Activated CD8-positive, alpha-beta memory T cell treated with anti-CD3 and anti-CD28 coated beads, Interleukin-2, amount 50 U/mL, for 4 hours (primary cell): ENCODE measurements around the gene XYLT1.

ENCODE experiments used
- DNase-seq: peaks from one replicate; pipeline ENCODE4 v3.0.0-alpha.2; 2020

Gene XYLT1

DNA sequence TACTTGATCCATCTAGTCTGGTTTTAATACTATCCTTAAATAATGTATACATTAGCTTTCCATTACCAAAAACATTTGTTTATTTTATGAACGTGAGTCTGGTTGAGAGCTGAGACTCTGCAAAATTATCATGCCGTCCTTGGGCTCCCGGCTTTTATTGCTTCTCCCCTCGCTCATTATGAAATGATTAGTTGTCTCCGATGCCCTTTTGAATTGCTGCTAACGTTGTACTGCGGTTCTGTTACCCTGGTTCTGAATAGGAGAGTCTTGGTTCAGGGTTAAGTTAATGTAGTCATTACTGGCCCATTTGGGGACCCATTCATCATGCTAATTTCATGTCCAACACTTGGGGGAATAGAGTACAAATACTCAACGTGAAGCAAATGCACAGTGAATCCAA is 12.8 kb downstream of the XYLT1 start:
- DNase-seq, result no peak

DNA sequence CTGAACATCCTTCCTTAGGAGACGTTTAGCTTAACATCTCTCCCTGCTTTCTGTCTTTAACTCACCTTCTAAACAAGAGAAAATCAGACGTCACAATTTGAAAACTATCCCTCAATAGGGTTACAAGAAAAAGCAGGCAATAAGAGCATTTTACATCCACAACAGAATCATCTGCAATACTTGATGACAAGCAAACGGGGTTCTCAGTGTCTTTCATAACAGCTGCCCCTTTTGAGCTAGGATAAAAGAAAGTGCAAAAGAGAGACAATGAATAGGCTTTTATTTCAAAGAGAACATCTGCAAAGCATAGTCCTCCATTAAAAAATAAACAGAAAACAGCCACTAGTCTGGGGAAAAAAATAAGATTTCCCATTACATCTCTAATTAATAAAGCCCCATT is 13.2 kb downstream of the XYLT1 start:
- no peak for DNase-seq

- DNase-seq, result no peak
Observed at GRCh38 chr16:17454162-17454730, 16.5 kb downstream of the XYLT1 start.

DNA sequence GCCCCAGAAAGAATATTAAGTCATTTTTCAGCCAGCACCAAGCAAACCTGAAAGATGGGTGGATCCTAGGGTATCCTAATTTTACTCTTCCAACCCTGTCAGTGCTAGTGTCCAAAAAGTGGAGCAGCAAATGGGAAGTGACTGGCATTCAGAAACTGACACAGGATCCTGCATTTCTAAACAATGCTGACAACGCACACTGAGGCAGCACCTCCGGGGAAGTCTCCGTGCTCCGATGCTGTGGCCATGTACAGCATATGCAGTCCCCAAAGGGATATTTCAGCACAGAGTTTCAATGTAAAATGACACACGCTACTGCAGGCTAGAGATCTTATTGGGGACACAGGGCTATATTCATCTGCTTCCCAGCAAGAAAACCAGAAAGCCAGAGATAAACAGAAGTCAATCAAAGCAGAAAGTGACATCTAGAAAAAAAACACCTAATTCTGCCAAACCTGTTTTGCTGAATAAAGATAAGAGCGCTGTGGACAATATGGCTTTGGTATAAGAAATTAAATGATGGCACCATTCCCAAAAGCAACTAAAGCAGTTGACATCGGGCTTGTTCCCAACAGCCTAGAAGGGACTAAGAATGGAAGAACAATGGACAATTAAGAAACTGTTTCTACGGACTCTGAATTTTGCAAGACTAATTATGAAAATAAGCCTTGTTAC is 17.3 kb downstream of the XYLT1 start:
- no peak for DNase-seq

- DNase-seq, result no peak
Observed at GRCh38 chr16:17452922-17453321, 17.8 kb downstream of the XYLT1 start.

DNA sequence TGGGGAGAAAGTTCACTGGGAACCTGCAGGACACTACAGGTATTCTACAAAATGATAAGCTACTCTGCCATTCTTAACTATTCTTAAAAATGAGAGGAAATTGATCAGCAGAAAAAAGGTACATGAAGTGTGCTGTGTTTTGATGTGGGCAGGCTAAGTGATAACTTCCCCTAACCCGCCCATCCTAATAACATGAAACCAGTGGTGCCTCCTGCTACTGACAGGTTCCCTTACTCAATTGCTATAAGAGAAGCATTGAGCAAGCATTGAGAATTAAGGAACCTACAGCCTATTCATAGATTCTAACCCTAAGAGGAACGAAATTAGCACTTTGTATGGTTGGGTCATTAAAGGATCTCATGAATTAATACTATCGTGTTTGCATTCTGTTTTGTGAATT is 18.9 kb downstream of the XYLT1 start:
- DNase-seq, result no peak

- DNase-seq, result no peak
Observed at GRCh38 chr16:17450291-17450690, 20.5 kb downstream of the XYLT1 start.

- DNase-seq, result no peak
Observed at GRCh38 chr16:17448640-17449638, 21.8 kb downstream of the XYLT1 start.

DNA sequence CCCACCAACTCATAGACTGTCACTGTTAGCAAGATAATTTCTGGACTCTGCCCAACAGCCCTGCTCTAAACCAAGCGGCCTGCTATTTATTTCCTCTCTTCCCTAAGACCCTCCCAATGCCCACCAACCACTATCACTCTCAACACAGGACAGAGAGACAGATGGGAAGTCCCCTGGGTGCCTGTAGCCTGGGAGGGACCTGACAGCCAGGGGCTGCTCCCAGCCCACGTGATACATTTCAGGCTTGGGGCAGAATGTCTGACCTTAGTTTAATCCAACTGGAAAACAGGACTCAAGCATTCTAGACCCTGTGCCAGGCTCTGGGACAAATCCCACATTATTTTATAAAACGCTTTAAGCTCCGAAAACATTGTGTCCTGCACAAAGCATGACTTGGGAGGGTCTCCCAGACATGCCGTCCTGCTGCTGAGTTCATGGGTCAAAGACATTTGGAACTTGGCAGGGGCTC is 23.6 kb downstream of the XYLT1 start:
- DNase-seq, result no peak

DNA sequence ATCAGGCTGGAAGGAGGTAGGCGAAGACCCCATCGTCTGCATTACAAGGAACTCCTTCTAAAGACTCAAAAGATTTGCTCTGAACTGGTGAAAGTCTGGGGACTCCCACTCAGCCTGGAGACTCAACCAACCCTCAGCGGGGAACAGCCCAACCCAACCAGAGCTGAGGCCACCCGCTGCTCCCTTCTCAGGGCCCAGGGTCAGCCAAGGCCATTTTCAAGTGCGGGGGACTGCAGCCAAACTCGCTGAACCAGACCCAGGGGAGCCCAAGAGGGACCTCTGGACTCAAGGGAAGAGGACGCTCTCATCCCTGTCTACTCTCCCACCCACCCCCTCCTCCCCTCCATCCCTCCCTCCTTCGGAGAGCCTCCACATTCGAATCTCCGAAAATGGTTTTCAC is 24.1 kb downstream of the XYLT1 start:
- DNase-seq, result no peak

GRCh38 chr16:17445421-17445820 is 25.3 kb downstream of the XYLT1 start:
- no peak for DNase-seq

DNA sequence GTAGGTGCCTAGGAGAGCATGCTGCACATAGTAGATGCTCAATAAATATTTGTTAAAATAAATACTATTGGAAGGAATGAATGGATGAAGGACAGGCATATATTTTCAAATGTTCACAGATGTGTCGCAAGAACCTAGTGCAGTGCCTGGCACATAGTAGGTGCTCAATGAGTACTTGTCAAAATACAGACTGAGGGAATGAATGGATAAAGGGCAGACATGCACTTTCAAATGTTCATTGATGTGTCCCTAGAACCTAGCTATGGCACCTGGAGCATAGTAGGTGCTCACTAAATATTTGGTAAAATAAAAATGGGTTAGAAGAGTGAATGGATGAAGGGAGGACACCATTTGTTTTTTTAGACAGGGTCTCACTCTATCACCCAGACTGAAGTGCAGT is 26.1 kb downstream of the XYLT1 start:
- no peak for DNase-seq

DNA sequence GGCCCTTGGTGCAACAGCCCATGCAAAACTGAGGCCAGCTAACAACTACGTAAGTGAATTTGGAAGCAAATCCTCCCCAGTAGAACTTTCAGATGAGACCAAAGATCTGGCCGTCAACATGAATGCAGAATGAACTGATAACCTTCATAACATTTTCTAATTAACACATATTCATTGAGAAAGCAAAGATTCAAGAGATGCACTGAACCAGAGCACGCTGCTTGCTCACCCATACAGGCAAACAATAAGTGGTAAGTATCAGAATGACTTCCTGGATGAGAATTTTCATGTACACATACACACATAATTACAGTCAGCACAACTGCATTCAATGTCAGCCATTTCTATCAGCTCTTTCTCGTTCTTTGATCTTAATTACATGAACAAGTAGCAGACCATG is 30.6 kb downstream of the XYLT1 start:
- DNase-seq, result no peak

DNA sequence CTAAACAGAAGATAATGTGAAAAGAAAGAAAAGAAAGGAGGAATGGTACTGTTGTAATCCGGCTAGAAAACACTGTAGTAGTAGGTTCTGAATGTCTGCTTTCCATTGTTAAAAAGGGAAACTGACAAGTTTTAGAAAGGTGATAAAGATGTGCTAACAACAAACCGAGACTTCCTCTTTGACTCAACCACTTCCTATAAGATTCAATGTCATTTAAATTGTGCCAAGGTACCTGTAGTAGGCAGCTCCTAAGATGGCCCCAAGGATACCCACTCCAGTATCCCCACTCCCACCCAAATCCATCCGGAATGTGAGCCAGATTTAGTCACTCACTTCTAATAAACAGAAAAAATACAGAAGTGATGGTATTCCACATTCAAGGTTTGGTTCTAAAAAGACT is 31.2 kb downstream of the XYLT1 start:
- no peak for DNase-seq

DNA sequence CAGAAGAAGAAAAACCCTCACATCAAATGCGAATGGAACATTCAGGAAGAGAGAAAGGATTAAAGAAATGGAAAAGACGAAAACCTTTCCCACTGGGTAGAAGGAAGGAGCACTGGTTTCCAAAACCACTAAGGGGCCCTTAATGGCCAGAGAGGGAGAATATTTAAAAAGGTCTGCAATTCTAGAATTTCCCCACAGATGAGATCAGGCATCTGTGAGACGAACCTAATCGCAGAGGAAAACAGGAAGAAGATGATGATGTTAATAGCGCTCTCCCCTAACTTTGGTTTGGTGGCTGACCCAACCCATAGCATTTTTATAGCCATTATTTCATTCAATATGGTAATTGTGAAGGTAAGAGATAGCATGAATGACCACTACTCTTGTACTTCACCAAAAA is 32.8 kb downstream of the XYLT1 start:
- DNase-seq, result no peak

- no peak for DNase-seq
Observed at GRCh38 chr16:17437127-17437720, 33.5 kb downstream of the XYLT1 start.

- DNase-seq, result no peak
Observed at GRCh38 chr16:17435318-17435717, 35.4 kb downstream of the XYLT1 start.

DNA sequence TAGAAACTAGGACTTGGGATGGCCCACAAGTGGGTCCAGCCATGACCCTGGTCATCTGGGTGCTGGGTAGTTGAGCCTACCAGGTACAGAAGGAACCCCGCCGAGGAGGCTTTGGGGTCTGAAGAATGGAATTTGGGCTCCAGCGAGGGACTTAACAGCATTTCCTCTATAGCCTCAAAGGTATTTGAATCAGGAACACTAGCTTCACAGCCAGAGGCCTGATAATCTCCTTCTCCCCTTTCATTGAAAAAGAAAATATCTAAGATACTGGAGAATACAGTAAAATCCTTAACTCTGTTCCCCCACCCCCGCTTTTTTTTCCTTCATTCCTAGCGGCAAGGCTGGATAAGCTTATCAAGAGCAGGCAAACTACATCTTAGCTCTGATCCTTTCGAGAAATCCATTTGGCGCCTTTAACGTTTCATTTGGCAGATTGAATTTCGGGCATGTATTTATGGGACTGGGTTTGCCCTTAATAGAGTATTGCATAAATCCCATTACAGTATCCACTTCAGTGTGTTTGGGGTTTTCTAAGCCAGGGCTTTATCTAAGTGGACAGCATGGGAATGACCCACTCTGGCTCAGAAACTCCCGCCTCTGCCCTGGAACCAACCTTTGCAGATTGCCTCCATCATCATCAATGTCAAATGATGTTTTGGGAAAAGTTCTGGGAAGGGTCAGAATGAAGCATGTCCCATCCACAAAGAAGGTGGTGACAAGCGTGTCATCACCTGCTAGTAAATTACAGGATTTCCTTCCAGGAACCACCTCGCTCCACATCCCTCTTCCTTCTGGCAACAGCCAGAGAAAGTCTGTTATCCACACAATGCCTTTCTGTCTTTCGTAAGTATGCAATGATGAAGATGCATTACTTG is 36.9 kb downstream of the XYLT1 start:
- no peak for DNase-seq

DNA sequence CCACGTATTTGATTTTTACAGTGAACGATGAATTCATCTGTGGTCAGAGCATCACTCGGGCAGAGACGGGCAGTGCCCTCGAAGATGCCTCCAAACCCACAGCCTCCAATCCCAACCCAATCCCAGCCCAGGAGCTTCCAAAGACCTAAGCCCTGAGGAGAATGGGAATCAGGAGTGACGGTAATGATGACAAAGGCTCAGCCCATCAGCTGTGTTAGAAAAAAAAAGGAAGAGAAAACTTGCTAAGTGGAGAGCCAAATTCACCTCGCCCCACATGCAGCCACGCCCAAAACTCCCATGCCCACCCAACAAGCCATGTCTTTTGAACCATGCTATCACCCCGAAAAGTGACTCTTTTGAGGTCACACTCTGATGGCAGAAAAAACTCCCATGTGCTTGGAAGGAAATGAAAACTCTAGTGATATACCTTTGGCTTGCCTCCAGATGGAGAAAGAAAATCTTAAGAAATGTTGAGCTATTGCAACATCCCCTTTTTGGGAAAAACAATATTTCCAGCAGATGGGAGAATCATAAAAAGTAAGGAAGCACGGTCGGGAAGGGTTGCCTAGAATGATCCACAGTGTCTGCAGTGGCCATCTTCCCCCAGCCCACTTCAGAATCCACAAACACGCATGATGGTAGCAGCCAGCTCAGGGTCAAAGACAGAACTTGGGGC is 37.7 kb downstream of the XYLT1 start:
- no peak for DNase-seq

GRCh38 chr16:17431968-17432625 is 38.7 kb downstream of the XYLT1 start:
- DNase-seq, result no peak

DNA sequence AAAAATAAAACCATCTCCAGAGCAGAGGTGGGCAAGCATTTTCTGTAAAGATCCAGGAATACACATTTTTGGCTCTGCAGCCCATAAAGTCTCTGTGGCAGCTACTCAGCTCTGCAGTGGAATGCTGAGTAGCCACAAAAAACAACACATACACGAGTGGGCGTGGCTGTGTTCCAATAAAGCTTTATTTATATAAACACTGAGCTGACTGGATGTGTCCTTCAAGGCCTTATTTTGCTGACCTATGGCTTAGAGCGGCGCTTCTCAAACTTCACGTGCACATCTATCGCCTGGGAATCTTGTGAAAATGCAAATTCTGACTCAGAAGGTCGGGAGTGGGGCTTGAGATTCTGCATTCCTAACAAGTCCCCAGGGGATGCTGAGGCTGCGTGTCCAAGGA is 39.7 kb downstream of the XYLT1 start:
- no peak for DNase-seq
